WTC11 (cell line): Measurements from ENCODE around the gene LARP4.

ENCODE experiments used
- CTCF ChIP-seq: fragments of 200-600 bp; IDR thresholded peaks from 2 replicates; pipeline ENCODE4 v1.8.0; 2022; ENCODE audit warnings: antibody characterized with exemption
- E2F4 ChIP-seq: sonication (generic); formaldehyde crosslinking; IDR thresholded peaks from 2 replicates; pipeline ENCODE4 v1.8.1; 2022; ENCODE audit warnings: low read depth, mild to moderate bottlenecking, moderate library complexity, missing genetic modification reagents, borderline replicate concordance
- ETV6 ChIP-seq: sonication (generic); formaldehyde crosslinking; IDR thresholded peaks from 2 replicates; pipeline ENCODE4 v1.8.1; 2022; ENCODE audit warnings: mild to moderate bottlenecking, missing genetic modification reagents
- HMGXB4 ChIP-seq: sonication (generic); formaldehyde crosslinking; IDR thresholded peaks from 2 replicates; pipeline ENCODE4 v1.8.1; 2023; ENCODE audit warnings: mild to moderate bottlenecking, moderate library complexity, missing genetic modification reagents
- MAX ChIP-seq: sonication (generic); formaldehyde crosslinking; IDR thresholded peaks from 2 replicates; pipeline ENCODE4 v1.8.0; 2022; ENCODE audit warnings: mild to moderate bottlenecking, missing genetic modification reagents
- NFE2L1 ChIP-seq: sonication (generic); formaldehyde crosslinking; IDR thresholded peaks from 2 replicates; pipeline ENCODE4 v1.8.1; 2023; ENCODE audit warnings: missing genetic modification reagents
- SP1 ChIP-seq: sonication (generic); formaldehyde crosslinking; conservative IDR thresholded peaks from 2 replicates; pipeline ENCODE4 v1.8.1; 2022; ENCODE audit warnings: missing genetic modification reagents
- TEAD4 ChIP-seq: sonication (generic); formaldehyde crosslinking; IDR thresholded peaks from 2 replicates; pipeline ENCODE4 v1.8.0; 2022; ENCODE audit warnings: mild to moderate bottlenecking, missing genetic modification reagents
- ZMAT4 ChIP-seq: fragments of 250-450 bp; sonication (Bioruptor Pico); IDR thresholded peaks from 2 replicates; pipeline ENCODE4 v1.9.0; 2021; ENCODE audit warnings: mild to moderate bottlenecking
- ZNF423 ChIP-seq: fragments of 250-450 bp; sonication (Bioruptor Pico); IDR thresholded peaks from 2 replicates; pipeline ENCODE4 v2.1.2; 2022; ENCODE audit warnings: mild to moderate bottlenecking, moderate library complexity

GRCh38 chr12:50506753-50507473, 106.2 kb downstream of the LARP4 start:
- TF ChIP-seq CTCF (no peak), ETV6 (CRISPR knock-in tag) (no peak), TEAD4 (CRISPR knock-in tag) (no peak), SP1 (CRISPR knock-in tag) (no peak), MAX (CRISPR knock-in tag) (no peak), E2F4 (CRISPR knock-in tag) (no peak), ZNF423 (CRISPR knock-in tag) (no peak), ZMAT4 (CRISPR knock-in tag) (no peak), NFE2L1 (no peak), HMGXB4 (CRISPR knock-in tag) (no peak)
